Lung (tissue), 12 donors: ENCODE results near the gene POLR2I. TPM values are rescaled to one million over a fixed set of nuclear protein-coding genes. Genes with fewer than 3 reads are reported as not detected.

ENCODE experiments used
- ATAC-seq: fragments of 200-7000 bp; cut with Tn5 transposase; one replicate; pipeline ENCODE4 v1.9.1; 2020; ENCODE audit warnings: moderate number of reproducible peaks; ENCODE audit not compliant: insufficient read depth, low FRiP score
- DNase-seq, 3 donors: peaks; one replicate each; pipeline ENCODE4 v3.0.0-alpha.2; 2013 to 2017
- H3K27ac ChIP-seq, 2 donors: one replicate each; pipeline ENCODE4 v1.5.1; 2013; ENCODE audit warnings: mild to moderate bottlenecking in 2 of 2, moderate library complexity in 2 of 2, control low read depth in 1 of 2, inconsistent platforms in 1 of 2, low read depth in 1 of 2, low read length in 1 of 2
- H3K27me3 ChIP-seq, 3 donors: one replicate each; pipeline ENCODE4 v1.5.1; 2013; ENCODE audit warnings: low read length in 2 of 3; ENCODE audit not compliant: control insufficient read depth in 3 of 3, insufficient read depth in 3 of 3
- H3K36me3 ChIP-seq, 4 donors: one replicate each; pipeline ENCODE4 v1.5.1; 2013; ENCODE audit warnings: low read length in 4 of 4, mild to moderate bottlenecking in 1 of 4, moderate library complexity in 1 of 4; ENCODE audit not compliant: control insufficient read depth in 4 of 4, insufficient read depth in 4 of 4
- H3K4me1 ChIP-seq, 5 donors: one replicate each; pipeline ENCODE4 v1.5.1; 2013; ENCODE audit warnings: low read length in 5 of 5, mild to moderate bottlenecking in 2 of 5, moderate library complexity in 1 of 5; ENCODE audit not compliant: control insufficient read depth in 5 of 5, insufficient read depth in 5 of 5
- H3K4me3 ChIP-seq: one replicate; pipeline ENCODE4 v1.5.1; 2013; ENCODE audit warnings: mild to moderate bottlenecking, control low read depth, moderate library complexity
- H3K9ac ChIP-seq, 2 donors: one replicate each; pipeline ENCODE4 v1.5.1; 2013; ENCODE audit warnings: low read length in 2 of 2, control low read depth in 1 of 2; ENCODE audit not compliant: insufficient read depth in 1 of 2
- H3K9me3 ChIP-seq, 4 donors: one replicate each; pipeline ENCODE4 v1.5.1; 2013; ENCODE audit warnings: low read length in 3 of 4, mild to moderate bottlenecking in 1 of 4, moderate library complexity in 1 of 4; ENCODE audit not compliant: control insufficient read depth in 4 of 4, insufficient read depth in 3 of 4
- CTCF ChIP-seq: IDR thresholded peaks from 2 replicates; pipeline ENCODE4 v1.5.1; 2012; ENCODE audit warnings: mild to moderate bottlenecking; ENCODE audit errors: control extremely low read depth, extremely low read depth
- WGBS, 2 donors: extraction: QIAGEN DNeasy Blood & Tissue Kit; methylation state at CpG; one replicate each; pipeline ENCODE4 v1.1.7; 2013; 5-methylcytosine and 5-hydroxymethylcytosine counted together
- polyA plus RNA-seq, 2 donors: library from polyadenylated mRNA; stranded (reverse); fragments of 200-250 nt; gene quantifications; one replicate each; pipeline ENCODE4 v1.2.1, GENCODE V29; 2013
- total RNA-seq, 2 donors: library from RNA; depleted of rRNA in 1 of 2; stranded (reverse); fragments of >200 nt in 1 of 2; gene quantifications; one replicate each; pipeline ENCODE4 v1.2.1, GENCODE V29; 2014 to 2021
- donor health status: control.
- donor health status: control.
- donor health status: Bipolar disorder and iron deficiency.
- donor health status: healthy.
- donor health status: DM: yes; HTN: yes; CAD: no.

Gene POLR2I
- total and polyA plus RNA-seq, 4 donors: 65.1 to 101 (median 89.9) TPM

GRCh38 chr19:36089847-36090246 is 24.8 kb downstream of the POLR2I start:
- no peak overlapping the region for H3K27ac ChIP-seq
- no peak overlapping the region for H3K9ac ChIP-seq
- ATAC-seq (no peak), DNase-seq (no peak)
- no peak for TF ChIP-seq CTCF
- WGBS, 2 donors: 92 to 97% methylated on average over 5 of the region's 5 CpGs
- no peaks in the 10 kb centered on the region for H3K27me3 ChIP-seq
- H3K9me3 ChIP-seq: no peaks in the 10 kb centered on the region
- H3K4me3 ChIP-seq: no peak overlapping the region
- H3K4me1 ChIP-seq: no peaks in the 10 kb centered on the region
- peaks cover 0 to 7% (median 0%) of the 10 kb centered on the region in 4 donors for H3K36me3 ChIP-seq

- Histone ChIP-seq H3K27me3 (no peaks in the 10 kb centered on the region), H3K9me3 (peaks cover 0 to 2% (median 0%) of the 10 kb centered on the region in 4 donors), H3K4me1 (no peaks in the 10 kb centered on the region), H3K9ac (no peak overlapping the region), H3K27ac (no peak overlapping the region), H3K4me3 (no peak overlapping the region), H3K36me3 (peaks cover 0 to 9% (median 4%) of the 10 kb centered on the region in 4 donors)
- no peak for DNase-seq
- 97% methylated on average over 9 of the region's 9 CpGs for WGBS, 2 donors
- ATAC-seq: no peak
- TF ChIP-seq CTCF: no peak
Measured at GRCh38 chr19:36086326-36086725, 28.3 kb downstream of the POLR2I start.

- no peak overlapping the region for H3K27ac ChIP-seq
- H3K36me3 ChIP-seq: peaks cover 0 to 9% (median 4%) of the 10 kb centered on the region in 4 donors
- no peak overlapping the region for H3K4me3 ChIP-seq
- 96 to 98% methylated on average over 12 of the region's 12 CpGs for WGBS, 2 donors
- no peak for ATAC-seq
- H3K9ac ChIP-seq: no peak overlapping the region
- no peak for TF ChIP-seq CTCF
- peaks cover 0 to 2% (median 0%) of the 10 kb centered on the region in 4 donors for H3K9me3 ChIP-seq
- no peak for DNase-seq
- H3K4me1 ChIP-seq: no peaks in the 10 kb centered on the region
- H3K27me3 ChIP-seq: no peaks in the 10 kb centered on the region
Measured at GRCh38 chr19:36084231-36085009, 30.3 kb downstream of the POLR2I start.
